HG03521 (cell line): ENCODE measurements around the gene RPS8.
"Not testable (repeated sequence)": the region's sequence is repeated elsewhere in the genome, so short reads cannot be mapped to it uniquely, and the experiment has no call there.

Source experiments
- ATAC-seq: cut with Tn5 transposase; IDR thresholded peaks from one replicate; pipeline ENCODE4 v1.9.1; 2021; ENCODE audit warnings: mild to moderate bottlenecking, moderate library complexity; ENCODE audit not compliant: unreplicated experiment

Gene RPS8

DNA sequence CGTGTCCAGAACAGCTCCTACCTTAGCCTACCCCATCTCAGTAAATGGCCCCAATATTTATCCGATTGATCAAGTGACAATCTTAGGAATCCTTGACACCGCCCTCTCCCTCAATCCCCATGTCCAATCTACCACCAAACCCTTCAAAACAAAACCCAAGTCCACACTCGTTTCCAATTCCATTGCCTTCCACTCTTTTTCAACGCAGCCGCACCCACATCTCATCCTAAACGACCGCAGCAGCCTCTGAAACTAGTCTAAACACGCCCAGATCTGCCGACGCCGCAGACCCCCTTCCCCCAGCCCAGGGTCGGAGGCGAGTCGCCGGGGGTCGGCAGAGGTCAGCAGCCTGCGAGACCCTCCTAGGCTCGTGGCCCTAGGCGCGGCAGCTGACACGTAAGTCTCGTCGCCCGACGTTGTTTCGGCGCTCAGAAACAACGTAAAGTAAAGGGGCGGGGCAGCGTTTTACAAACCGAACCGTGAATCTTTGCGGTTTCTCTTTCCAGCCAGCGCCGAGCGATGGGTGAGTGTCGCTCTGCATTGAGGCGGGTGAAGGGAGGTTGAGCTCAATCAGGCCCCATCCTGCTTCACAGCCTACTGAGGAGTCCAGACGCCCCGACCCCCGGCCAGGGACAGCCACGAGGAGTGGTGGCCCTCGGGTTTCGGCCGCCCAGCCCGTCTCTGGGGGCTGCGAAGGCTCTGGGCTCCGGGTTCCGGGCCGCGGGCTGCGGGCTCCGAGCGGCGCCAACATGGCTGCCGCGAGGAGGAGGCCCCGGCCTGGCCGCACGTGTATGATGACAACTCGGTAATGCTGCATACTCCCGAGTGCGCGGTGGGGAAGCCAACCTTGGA, at the start of gene RPS8:
Gene RPS8 (plus strand): TSS at position 463 of the 852 bp plus-strand sequence. CDS start 57 bp downstream, at position 520.
- peak; percentile 77 for ATAC-seq

- peak; percentile 50 for ATAC-seq
Observed at GRCh38 chr1:44730741-44731512, 44.4 kb upstream of the RPS8 start, which contains the start of gene RNU5D-1. TSS of gene RNU5D-1 (minus strand) at chr1:44731170.

DNA sequence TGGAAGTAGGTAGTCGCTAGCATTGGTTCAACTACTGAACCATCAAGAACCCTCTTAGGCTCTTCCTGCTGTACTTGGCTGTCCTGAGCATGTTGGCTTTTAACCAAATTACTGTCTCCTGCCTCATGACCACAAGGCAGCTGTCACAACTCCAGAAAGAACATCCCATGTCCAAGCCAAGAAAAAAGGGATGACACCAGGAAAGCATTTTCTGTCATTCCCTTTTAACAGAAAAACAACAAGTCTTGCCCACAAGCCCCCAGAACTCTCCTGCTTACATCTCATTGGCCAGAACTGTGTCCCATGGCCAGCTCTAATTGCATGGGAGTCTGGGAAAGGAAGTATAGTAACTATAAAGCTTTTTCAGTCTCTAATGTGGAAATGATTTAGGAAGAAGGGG, 42.0 kb upstream of the RPS8 start:
- ATAC-seq: no peak

DNA sequence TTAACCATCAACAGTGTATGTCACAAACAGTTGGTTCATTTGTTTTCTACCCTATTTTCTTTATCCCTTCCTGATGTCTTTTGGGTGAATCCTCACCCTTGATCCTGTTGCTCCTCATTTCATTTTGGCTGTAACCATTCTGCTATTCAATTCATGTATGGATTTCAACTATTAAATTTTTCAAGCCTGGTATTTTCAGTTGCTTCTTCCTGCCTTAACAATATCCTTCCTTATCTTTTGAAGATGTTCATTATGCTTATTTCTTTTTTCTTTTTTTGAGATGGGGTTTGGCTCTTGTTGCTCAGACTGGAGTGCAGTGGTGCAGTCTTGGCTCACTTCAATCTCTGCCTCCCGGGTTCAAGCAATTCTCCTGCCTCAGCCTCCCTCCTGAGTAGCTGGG, 41.6 kb upstream of the RPS8 start:
- no peak for ATAC-seq

- ATAC-seq: no peak
Observed at GRCh38 chr1:44735992-44736391, 39.3 kb upstream of the RPS8 start.

- ATAC-seq: not testable (repeated sequence)
Observed at GRCh38 chr1:44738953-44739306, 36.4 kb upstream of the RPS8 start.

- peak; percentile 97 for ATAC-seq
Observed at GRCh38 chr1:44739307-44740178, 35.8 kb upstream of the RPS8 start, which contains the start of gene KIF2C. TSS of gene KIF2C (plus strand) at chr1:44739837. CDS start at chr1:44739933, 96 bp downstream.

- ATAC-seq: no peak
Observed at GRCh38 chr1:44740179-44740617, 35.1 kb upstream of the RPS8 start.

GRCh38 chr1:44743211-44743610, 32.1 kb upstream of the RPS8 start:
- ATAC-seq: no peak

DNA sequence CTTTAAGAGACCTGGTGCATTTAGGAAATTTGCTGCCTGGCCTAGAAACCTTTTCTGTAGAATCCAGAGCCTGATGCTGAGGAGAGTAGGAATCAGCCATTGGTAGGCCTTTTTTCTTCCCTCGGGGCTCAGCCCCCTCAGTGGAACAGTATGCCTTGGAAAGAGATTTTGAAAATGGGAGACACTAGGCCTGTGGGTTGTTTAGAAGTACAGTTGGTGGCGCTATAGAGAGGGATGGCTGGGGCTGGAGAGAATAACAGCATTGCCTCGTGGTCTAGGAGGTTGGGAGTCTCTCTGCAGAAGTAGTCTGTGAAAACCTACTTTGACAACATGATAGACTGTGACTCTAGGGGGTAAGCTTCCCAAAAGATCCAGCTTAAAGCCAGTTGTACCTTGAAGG, 27.5 kb upstream of the RPS8 start:
- no peak for ATAC-seq

- no peak for ATAC-seq
Observed at GRCh38 chr1:44757420-44757819, 17.9 kb upstream of the RPS8 start.

DNA sequence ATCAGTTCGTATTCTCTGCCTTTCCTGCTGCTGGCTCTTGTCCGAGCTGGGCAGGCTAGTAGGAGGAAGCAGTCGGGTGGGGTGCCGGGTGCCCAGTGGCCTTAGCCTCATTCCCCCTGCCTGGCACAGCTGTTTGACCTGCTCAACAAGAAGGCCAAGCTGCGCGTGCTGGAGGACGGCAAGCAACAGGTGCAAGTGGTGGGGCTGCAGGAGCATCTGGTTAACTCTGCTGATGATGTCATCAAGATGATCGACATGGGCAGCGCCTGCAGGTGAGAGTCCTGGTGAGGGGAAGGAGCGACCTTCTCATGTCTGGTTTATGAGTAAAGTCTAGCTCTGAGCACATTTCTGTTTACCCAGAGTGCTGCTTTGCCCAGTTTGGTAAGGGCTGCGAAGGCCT, 16.3 kb upstream of the RPS8 start:
- ATAC-seq: no peak

GRCh38 chr1:44760876-44761275, 14.5 kb upstream of the RPS8 start:
- no peak for ATAC-seq

- ATAC-seq: not testable (repeated sequence)
Observed at GRCh38 chr1:44766421-44766820, 8.9 kb upstream of the RPS8 start.

DNA sequence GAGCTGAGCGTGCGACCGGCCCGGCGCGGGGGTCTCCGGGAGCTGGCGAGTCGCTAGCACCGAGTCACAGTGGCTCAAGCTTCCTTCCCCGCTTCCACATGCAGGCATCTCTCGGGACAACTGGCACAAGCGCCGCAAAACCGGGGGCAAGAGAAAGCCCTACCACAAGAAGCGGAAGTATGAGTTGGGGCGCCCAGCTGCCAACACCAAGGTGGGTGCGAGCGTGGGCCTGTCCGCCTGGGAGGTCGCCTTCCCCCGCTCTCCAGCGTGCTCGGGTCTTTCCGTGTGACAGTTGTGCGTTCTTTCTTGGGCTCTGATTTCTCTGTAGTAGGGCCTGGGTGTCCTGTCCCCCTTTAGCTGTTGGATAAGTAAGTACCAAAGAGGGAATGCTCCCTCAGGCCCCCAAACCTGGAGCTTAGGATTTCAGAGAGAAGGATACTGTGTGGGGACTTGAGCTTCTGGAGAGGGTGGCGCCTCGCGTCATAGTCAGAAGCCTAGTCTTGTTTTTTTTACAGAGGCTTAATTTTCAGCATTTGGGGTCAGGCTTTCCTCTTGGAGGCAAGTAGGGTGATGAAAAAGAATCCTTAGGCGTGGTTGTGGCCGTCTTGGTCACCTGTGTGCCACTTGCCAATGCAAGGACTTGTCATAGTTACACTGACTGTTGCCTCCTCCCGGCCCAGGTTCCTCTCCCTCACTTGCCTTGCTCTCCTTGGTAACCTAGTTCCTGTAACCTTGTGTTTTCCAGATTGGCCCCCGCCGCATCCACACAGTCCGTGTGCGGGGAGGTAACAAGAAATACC, 790 bp downstream of the RPS8 start:
- peak; percentile 7 for ATAC-seq

DNA sequence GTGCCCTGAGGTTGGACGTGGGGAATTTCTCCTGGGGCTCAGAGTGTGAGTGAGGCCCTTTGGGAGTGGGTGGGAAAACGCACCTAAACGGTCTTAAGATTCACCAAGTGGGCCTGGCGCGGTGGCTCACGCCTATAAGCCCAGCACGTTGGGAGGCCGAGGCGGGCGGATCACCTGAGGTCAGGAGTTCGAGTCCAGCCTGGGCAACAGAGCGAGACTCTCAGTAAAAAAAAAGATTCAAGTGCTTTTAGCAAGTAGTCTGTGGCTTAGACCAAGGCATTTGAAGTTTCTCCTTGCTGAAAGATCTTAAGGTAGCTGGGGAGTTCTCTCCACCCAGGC, 1.4 kb downstream of the RPS8 start:
- ATAC-seq: no peak

DNA sequence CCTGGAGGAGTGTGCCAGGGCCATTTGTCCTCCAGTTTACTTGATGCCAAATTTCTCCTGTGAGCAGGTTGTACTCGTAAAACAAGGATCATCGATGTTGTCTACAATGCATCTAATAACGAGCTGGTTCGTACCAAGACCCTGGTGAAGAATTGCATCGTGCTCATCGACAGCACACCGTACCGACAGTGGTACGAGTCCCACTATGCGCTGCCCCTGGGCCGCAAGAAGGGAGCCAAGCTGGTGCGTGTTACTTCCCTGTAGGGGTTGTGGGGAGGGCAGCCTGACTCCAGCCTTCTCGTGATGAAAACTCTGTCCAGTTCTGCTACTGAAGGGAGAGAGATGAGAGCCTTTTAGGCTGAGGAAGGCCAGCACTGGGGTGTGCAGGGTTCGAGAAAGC, 2.2 kb downstream of the RPS8 start:
- no peak for ATAC-seq

- no peak for ATAC-seq
Observed at GRCh38 chr1:44777969-44778635, 2.8 kb downstream of the RPS8 start.

DNA sequence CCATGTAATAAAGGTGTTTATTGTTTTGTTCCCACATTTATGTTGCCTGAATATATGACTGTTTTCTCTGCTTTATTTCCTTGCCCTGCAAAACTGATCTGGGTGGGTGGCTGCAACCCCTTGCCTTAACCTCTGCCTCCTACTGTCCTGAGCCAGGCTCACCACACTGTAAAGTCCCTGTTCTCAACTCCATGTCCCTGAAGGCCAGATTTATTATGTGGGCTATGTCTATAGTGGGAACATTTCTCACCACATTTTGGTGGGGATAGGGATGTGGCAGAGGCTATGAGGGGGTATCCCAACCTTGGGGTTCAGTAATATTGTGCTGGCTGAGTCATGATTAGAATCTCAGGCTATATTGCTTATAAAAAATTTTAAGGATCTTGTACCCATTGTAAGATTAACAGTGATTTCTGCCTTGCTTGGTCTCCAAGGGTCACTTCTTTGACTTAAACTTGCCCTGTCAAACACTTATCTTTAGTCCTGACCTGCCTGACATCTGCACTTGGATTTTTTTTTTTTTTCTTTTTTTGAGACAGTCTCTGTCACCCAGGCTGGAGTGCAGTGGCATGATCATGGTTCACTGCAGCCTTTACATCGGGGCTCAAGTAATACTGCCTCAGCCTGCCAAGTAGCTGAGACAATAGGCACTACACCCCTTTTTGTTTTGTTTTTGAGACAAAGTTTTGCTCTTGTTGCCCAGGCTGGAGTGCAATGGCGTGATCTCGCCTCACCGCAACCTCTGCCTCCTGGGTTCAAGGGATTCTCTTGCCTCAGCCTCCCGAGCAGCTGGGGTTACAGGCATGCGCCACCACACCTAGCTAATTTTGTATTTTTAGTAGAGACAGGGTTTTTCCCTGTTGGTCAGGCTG, 3.6 kb downstream of the RPS8 start:
- no peak for ATAC-seq
